ENCODE results near the gene FSCN2. TPM values are rescaled to one million over a fixed set of nuclear protein-coding genes. Genes with fewer than 3 reads are reported as not detected.

FSCN2 gene
- total RNA-seq, 4 donors from 2014 or later = 1.2 to 7.9 (median 5.2) TPM

DNA sequence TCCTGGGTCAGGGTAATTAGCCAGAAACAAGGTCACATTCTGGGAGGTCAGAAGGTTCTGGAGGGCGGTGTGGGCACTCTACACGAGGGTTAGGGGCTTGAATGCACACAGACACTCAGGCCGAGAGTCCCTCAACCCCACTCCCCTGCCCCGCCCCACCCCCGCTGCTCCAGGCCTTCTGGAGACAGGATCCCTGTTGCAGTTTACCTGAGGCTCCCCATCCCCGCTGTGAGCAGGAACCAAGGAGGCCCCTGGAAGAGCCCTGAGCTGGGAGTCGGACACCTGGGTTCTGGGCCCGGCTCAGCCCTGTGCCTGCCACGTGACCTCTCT is 11.2 kb upstream of the FSCN2 start:
- Histone ChIP-seq H3K36me3 (peaks cover 0 to 2% (median 0%) of the 10 kb centered on the region in 3 donors), H3K27me3 (no peaks in the 10 kb centered on the region), H3K4me1 (peaks cover 0 to 49% (median 27%) of the 10 kb centered on the region in 4 donors), H3K9me3 (peaks cover 0 to 3% (median 0%) of the 10 kb centered on the region in 4 donors), H3K4me3 (peak overlapping the region in 2 of 4 donors; percentile 80 to 83), H3K27ac (peak overlapping the region; percentile 80 to 100 (median 98))
- TF ChIP-seq CTCF (IDR thresholded peaks at IDR 0.05) (no peak), POLR2A (IDR thresholded peaks at IDR 0.05) (no peak)
- peak in 1 of 3 donors; percentile 55 for DNase-seq

GRCh38 chr17:81517339-81518112 is 10.7 kb upstream of the FSCN2 start:
- H3K4me3 ChIP-seq = peak overlapping the region in 1 of 4 donors; percentile 80
- no peaks in the 10 kb centered on the region for H3K36me3 ChIP-seq
- no peaks in the 10 kb centered on the region for H3K27me3 ChIP-seq
- peak in 2 of 3 donors; percentile 85 to 86 for DNase-seq
- peaks cover 0 to 49% (median 27%) of the 10 kb centered on the region in 4 donors for H3K4me1 ChIP-seq
- H3K27ac ChIP-seq = peak overlapping the region; percentile 80 to 100 (median 98)
- TF ChIP-seq CTCF (IDR thresholded peaks at IDR 0.05) = peak in 1 of 6 experiments; percentile 7
- no peak for TF ChIP-seq POLR2A (IDR thresholded peaks at IDR 0.05)
- peaks cover 0 to 3% (median 0%) of the 10 kb centered on the region in 4 donors for H3K9me3 ChIP-seq

- Histone ChIP-seq H3K27ac (peak overlapping the region; percentile 79 to 100 (median 90)), H3K4me1 (peaks cover 0 to 49% (median 27%) of the 10 kb centered on the region in 4 donors), H3K4me3 (peak overlapping the region; percentile 42 to 80 (median 71)), H3K27me3 (no peaks in the 10 kb centered on the region), H3K9me3 (peaks cover 0 to 3% (median 0%) of the 10 kb centered on the region in 4 donors), H3K36me3 (no peaks in the 10 kb centered on the region)
- peak in 1 of 3 donors; percentile 49 for DNase-seq
- no peak for TF ChIP-seq CTCF (IDR thresholded peaks at IDR 0.05)
- no peak for TF ChIP-seq POLR2A (IDR thresholded peaks at IDR 0.05)
These were observed 9.9 kb upstream of the FSCN2 start for GRCh38 chr17:81518113-81518784.

- TF ChIP-seq CTCF (IDR thresholded peaks at IDR 0.05) = no peak
- TF ChIP-seq POLR2A (IDR thresholded peaks at IDR 0.05) = peak; percentile 31 to 40
- peaks cover 0 to 49% (median 26%) of the 10 kb centered on the region in 4 donors for H3K4me1 ChIP-seq
- H3K9me3 ChIP-seq = peaks cover 0 to 3% (median 0%) of the 10 kb centered on the region in 4 donors
- peak overlapping the region; percentile 42 to 80 (median 71) for H3K4me3 ChIP-seq
- H3K27ac ChIP-seq = peak overlapping the region; percentile 79 to 100 (median 90)
- H3K27me3 ChIP-seq = no peaks in the 10 kb centered on the region
- DNase-seq = peak; percentile 61 to 83 (median 81)
- no peaks in the 10 kb centered on the region for H3K36me3 ChIP-seq
These were observed 9.3 kb upstream of the FSCN2 start for GRCh38 chr17:81518785-81519283.

DNA sequence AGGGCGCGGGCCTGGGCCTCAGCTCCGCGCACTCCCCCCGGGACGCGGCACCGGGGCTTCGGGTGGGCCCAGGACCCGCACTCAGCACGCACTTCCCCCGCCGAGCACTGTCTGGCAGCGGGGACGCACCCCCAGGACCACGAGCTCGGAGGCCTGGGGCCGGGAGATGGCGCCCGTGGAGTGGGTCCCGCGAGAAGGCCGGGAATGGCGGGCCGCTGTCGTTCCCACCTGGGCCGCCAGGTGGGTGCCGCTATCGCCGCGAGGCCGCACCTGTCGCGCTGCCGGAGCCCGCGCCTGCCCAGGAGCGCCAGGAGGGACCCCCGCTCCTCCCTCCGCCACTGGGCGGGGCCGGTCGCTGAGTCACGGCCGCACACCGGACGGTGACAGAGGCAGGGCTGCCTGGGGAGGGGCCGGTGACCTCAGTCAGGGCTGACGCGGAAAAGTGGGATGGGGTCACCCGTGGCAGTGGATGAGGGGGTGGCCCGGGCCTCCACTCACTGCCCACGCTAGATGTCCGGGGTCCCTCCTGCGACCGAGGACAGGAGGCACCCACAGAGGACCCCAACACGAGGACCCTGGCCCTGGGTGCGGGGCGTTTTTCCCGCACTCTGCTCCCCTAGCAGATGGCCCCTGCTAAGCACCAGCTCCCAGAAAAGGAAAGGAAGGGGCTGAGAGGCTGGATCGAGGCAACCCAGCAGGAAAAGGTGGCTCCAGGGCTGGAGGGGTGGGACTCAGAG is 8.7 kb upstream of the FSCN2 start:
- Histone ChIP-seq H3K27ac (peak overlapping the region; percentile 79 to 100 (median 90)), H3K36me3 (no peaks in the 10 kb centered on the region), H3K4me1 (peaks cover 0 to 49% (median 25%) of the 10 kb centered on the region in 4 donors), H3K4me3 (peak overlapping the region; percentile 42 to 80 (median 71)), H3K27me3 (no peaks in the 10 kb centered on the region), H3K9me3 (peaks cover 0 to 3% (median 0%) of the 10 kb centered on the region in 4 donors)
- TF ChIP-seq POLR2A (IDR thresholded peaks at IDR 0.05) (peak in 1 of 2 donors; percentile 32), CTCF (IDR thresholded peaks at IDR 0.05) (peak; percentile 62 to 94 (median 80))
- peak; percentile 64 to 88 (median 86) for DNase-seq

Data from Peyer's patch (tissue), 4 donors.